ENCODE data around the gene SLC1A1. TPM values are rescaled to one million over a fixed set of nuclear protein-coding genes. Genes with fewer than 3 reads are reported as not detected.

SLC1A1 gene
- total and polyA plus RNA-seq, 3 experiments from 2014 or later, result 0.09 TPM; not detected in 2

DNA sequence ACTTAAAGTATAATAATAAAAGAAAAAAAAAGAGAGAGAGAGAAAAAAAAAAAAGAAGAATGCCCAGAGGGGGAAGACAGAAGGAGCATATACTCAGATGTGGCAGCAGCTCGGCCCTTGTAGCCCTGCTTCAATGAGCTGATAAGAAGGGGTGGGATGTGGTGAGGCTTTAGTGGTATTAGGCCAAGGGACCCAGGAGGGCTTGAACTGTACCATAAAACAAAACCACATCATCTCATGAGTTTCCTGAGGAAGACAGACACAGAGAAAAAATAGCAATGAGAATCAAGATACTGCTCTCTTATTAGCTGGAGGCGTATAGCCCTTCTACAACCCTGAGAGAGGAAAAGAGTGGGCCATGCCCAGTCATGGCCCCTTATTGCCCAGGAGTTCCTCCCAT lies 72.8 kb downstream of the SLC1A1 start:
- POLR2A ChIA-PET, result no interaction called here
- DNase-seq, result peak in 1 of 5 donors; percentile 19
- Mint-ChIP-seq H3K9me3 (peaks cover 0 to 2% (median 0%) of the 10 kb centered on the region in 5 donors), H3K4me1 (peaks cover 15 to 18% (median 18%) of the 10 kb centered on the region in 3 donors), H3K4me3 (peak overlapping the region in 3 of 7 donors; percentile 36 to 58 (median 55)), H3K36me3 (peaks cover 0 to 4% (median 3%) of the 10 kb centered on the region in 3 donors), H3K27ac (peak overlapping the region in 6 of 8 donors; percentile 13 to 79 (median 69)), H3K27me3 (peaks cover 1 to 2% of the 10 kb centered on the region in 2 donors)
- CTCF ChIA-PET, result no interaction called here
- H3K27me3 ChIP-seq (ENCODE audit: insufficient read depth, low read length, poor library complexity, severe bottlenecking), result no peaks in the 10 kb centered on the region
- no peaks in the 10 kb centered on the region for H3K36me3 ChIP-seq (ENCODE audit: insufficient read depth, low read length)
- no peak overlapping the region for H3K4me3 ChIP-seq (ENCODE audit: low read length)
- no peaks in the 10 kb centered on the region for H3K9me3 ChIP-seq (ENCODE audit: low read length)
- peaks cover 9% of the 10 kb centered on the region for H3K4me1 ChIP-seq (ENCODE audit: insufficient read depth, low read length)
- no peak overlapping the region for H3K27ac ChIP-seq (ENCODE audit: low read depth, low read length)

DNA sequence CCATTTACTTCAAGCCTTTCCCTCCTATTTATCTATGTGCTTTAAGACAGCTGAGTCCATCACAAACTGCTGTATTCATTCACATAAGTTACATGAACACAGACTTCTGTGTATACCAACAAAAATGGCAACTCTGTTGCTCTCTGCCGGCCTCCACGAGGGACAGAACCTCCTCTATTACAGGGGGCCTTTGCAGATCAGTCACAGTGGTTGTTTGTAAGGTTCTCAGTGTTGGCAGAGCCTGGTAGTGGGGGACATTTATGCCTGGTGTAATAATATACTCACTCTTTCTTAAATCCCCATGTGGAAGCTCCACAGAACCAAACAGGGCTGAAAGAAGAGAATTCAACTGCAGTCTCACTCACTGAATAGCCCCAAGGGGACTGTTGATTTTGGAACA lies 76.5 kb downstream of the SLC1A1 start:
- peaks cover 11% of the 10 kb centered on the region for H3K4me1 ChIP-seq (ENCODE audit: insufficient read depth, low read length)
- no peak overlapping the region for H3K4me3 ChIP-seq (ENCODE audit: low read length)
- Mint-ChIP-seq H3K4me3 (no peak overlapping the region), H3K36me3 (peaks cover 0 to 4% (median 3%) of the 10 kb centered on the region in 3 donors), H3K4me1 (peaks cover 18 to 21% (median 20%) of the 10 kb centered on the region in 3 donors), H3K27me3 (no peaks in the 10 kb centered on the region), H3K27ac (peak overlapping the region in 1 of 8 donors; percentile 35), H3K9me3 (peaks cover 0 to 2% (median 0%) of the 10 kb centered on the region in 5 donors)
- no peaks in the 10 kb centered on the region for H3K27me3 ChIP-seq (ENCODE audit: insufficient read depth, low read length, poor library complexity, severe bottlenecking)
- CTCF ChIA-PET, result no interaction called here
- no peak for DNase-seq
- no peaks in the 10 kb centered on the region for H3K36me3 ChIP-seq (ENCODE audit: insufficient read depth, low read length)
- POLR2A ChIA-PET, result no interaction called here
- H3K9me3 ChIP-seq (ENCODE audit: low read length), result no peaks in the 10 kb centered on the region
- no peak overlapping the region for H3K27ac ChIP-seq (ENCODE audit: low read depth, low read length)

GRCh38 chr9:4567601-4568000 lies 77.3 kb downstream of the SLC1A1 start:
- Mint-ChIP-seq H3K4me3 (no peak overlapping the region), H3K27ac (no peak overlapping the region), H3K9me3 (peaks cover 0 to 2% (median 0%) of the 10 kb centered on the region in 5 donors), H3K36me3 (peaks cover 0 to 4% (median 3%) of the 10 kb centered on the region in 3 donors), H3K4me1 (peaks cover 26 to 29% (median 28%) of the 10 kb centered on the region in 3 donors), H3K27me3 (no peaks in the 10 kb centered on the region)
- CTCF ChIA-PET, result no interaction called here
- H3K4me1 ChIP-seq (ENCODE audit: insufficient read depth, low read length), result peaks cover 18% of the 10 kb centered on the region
- no peaks in the 10 kb centered on the region for H3K9me3 ChIP-seq (ENCODE audit: low read length)
- H3K27ac ChIP-seq (ENCODE audit: low read depth, low read length), result no peak overlapping the region
- no peaks in the 10 kb centered on the region for H3K27me3 ChIP-seq (ENCODE audit: insufficient read depth, low read length, poor library complexity, severe bottlenecking)
- H3K36me3 ChIP-seq (ENCODE audit: insufficient read depth, low read length), result no peaks in the 10 kb centered on the region
- POLR2A ChIA-PET, result no interaction called here
- no peak overlapping the region for H3K4me3 ChIP-seq (ENCODE audit: low read length)
- no peak for DNase-seq

DNA sequence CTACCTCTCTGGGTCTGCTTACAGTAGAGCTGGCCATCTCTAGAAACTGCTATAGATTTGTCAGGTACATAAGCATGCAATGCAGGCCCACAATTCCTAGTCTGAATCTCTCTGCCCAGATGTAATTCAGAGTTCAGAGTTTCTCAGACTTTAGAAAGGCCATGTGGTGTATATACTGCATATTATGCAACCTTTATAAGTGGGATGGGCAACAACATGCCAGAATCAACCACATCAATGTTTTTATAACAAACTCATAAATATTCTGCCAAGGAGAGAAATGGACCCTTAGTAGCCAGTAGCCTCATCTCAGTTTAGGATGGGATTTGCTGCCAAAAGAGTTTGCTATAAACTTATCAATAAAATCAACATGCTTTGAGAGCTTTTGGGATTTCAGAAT lies 78.8 kb downstream of the SLC1A1 start:
- peaks cover 26 to 30% (median 28%) of the 10 kb centered on the region in 3 donors for H3K4me1 Mint-ChIP-seq
- no peak overlapping the region for H3K27ac Mint-ChIP-seq
- H3K4me3 ChIP-seq (ENCODE audit: low read length), result no peak overlapping the region
- H3K27me3 ChIP-seq (ENCODE audit: insufficient read depth, low read length, poor library complexity, severe bottlenecking), result no peaks in the 10 kb centered on the region
- peaks cover 9% of the 10 kb centered on the region for H3K4me1 ChIP-seq (ENCODE audit: insufficient read depth, low read length)
- H3K27ac ChIP-seq (ENCODE audit: low read depth, low read length), result no peak overlapping the region
- H3K9me3 Mint-ChIP-seq, result peaks cover 0 to 2% (median 0%) of the 10 kb centered on the region in 5 donors
- CTCF ChIA-PET, result no interaction called here
- no peaks in the 10 kb centered on the region for H3K27me3 Mint-ChIP-seq
- peaks cover 0 to 4% (median 3%) of the 10 kb centered on the region in 3 donors for H3K36me3 Mint-ChIP-seq
- DNase-seq, result no peak
- no peak overlapping the region for H3K4me3 Mint-ChIP-seq
- no peaks in the 10 kb centered on the region for H3K9me3 ChIP-seq (ENCODE audit: low read length)
- no peaks in the 10 kb centered on the region for H3K36me3 ChIP-seq (ENCODE audit: insufficient read depth, low read length)
- POLR2A ChIA-PET, result no interaction called here

- H3K4me3 Mint-ChIP-seq, result peak overlapping the region in 6 of 7 donors; percentile 8 to 59 (median 48)
Measured at GRCh38 chr9:4572184-4572826, 82.0 kb downstream of the SLC1A1 start.

DNA sequence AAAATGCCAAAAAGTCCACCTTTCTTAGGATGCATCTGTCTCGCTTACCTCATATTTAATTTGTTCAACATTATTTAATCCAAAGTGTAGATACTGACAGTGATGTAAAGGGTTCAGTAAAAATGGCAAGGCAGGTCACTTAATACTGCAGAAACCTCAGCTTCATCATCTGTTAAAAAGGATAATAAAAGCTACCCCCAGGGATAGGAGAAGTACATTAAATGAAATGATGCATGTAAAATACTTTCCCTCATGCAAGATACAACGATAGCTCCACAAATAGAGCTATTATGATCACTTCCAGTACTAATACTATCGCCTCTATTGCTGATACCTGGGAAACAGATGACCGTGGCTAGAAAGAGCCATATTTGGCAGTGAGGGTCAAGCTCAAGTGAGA lies 82.9 kb downstream of the SLC1A1 start:
- POLR2A ChIA-PET, result no interaction called here

More at GRCh38 chr9:4572184-4572826, 82.0 kb downstream of the SLC1A1 start:
- peaks cover 9% of the 10 kb centered on the region for H3K4me1 ChIP-seq (ENCODE audit: insufficient read depth, low read length)
- ChIA-PET POLR2A (no interaction called here), CTCF (interaction anchor here (1.0 to 1.8 kb wide), 4 partner anchors 11 to 67 kb away, joined by 3 to 6 read pairs (median 4); no protein-coding TSS in a partner anchor)
- Mint-ChIP-seq H3K27ac (peak overlapping the region; percentile 7 to 86 (median 72)), H3K9me3 (no peaks in the 10 kb centered on the region), H3K27me3 (peaks cover 0 to 2% of the 10 kb centered on the region in 2 donors), H3K36me3 (no peaks in the 10 kb centered on the region), H3K4me1 (peaks cover 29 to 32% (median 31%) of the 10 kb centered on the region in 3 donors)
- H3K27ac ChIP-seq (ENCODE audit: low read depth, low read length), result no peak overlapping the region
- no peaks in the 10 kb centered on the region for H3K36me3 ChIP-seq (ENCODE audit: insufficient read depth, low read length)
- H3K4me3 ChIP-seq (ENCODE audit: low read length), result no peak overlapping the region
- no peaks in the 10 kb centered on the region for H3K9me3 ChIP-seq (ENCODE audit: low read length)
- DNase-seq, result peak in 1 of 5 donors; percentile 17
- no peaks in the 10 kb centered on the region for H3K27me3 ChIP-seq (ENCODE audit: insufficient read depth, low read length, poor library complexity, severe bottlenecking)

DNA sequence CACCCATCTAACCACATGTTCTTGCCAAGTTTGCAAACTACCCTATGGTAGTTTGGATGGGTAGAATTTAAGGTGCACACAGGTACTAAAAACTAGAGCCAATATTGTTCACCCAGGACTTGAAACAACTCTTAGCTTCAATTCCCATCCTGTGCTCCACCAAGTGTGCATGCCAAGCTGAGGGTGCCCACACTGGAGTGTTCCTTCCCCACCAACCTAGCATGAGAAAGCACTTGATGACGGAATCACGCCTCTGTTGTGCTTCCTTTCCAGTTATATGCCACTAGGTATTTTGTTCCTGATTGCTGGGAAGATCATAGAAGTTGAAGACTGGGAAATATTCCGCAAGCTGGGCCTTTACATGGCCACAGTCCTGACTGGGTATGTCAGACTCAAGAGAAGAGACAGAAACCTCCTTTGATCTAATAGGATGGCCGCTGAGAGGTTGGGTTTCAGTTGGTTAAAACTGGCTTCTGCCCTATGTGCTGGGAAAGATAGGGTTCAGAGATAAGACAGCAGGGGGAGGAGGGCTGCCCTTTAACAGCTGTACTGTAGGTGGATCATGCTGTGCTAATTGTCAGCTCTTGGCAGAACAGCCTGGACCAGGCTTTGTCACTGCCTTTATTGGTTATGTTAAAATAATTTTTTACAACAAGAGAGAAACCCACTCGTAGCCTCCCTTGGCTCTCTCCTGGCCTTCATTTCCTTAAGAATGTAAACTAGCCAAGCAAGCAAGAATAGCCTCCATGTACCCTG lies 83.5 kb downstream of the SLC1A1 start:
- Histone ChIP-seq H3K27ac (ENCODE audit: low read depth, low read length) (no peak overlapping the region), H3K27me3 (ENCODE audit: insufficient read depth, low read length, poor library complexity, severe bottlenecking) (no peaks in the 10 kb centered on the region), H3K4me1 (ENCODE audit: insufficient read depth, low read length) (peaks cover 9% of the 10 kb centered on the region), H3K36me3 (ENCODE audit: insufficient read depth, low read length) (no peaks in the 10 kb centered on the region), H3K9me3 (ENCODE audit: low read length) (no peaks in the 10 kb centered on the region), H3K4me3 (ENCODE audit: low read length) (no peak overlapping the region)
- ChIA-PET POLR2A (no interaction called here), CTCF (interaction anchor here (0.6 to 1.8 kb wide), 2 partner anchors 22 to 66 kb away, joined by 3 to 4 read pairs; no protein-coding TSS in a partner anchor)
- Mint-ChIP-seq H3K27me3 (peaks cover 0 to 7% of the 10 kb centered on the region in 2 donors), H3K27ac (peak overlapping the region in 2 of 8 donors; percentile 11 to 44), H3K9me3 (no peaks in the 10 kb centered on the region), H3K4me1 (peaks cover 29 to 32% (median 31%) of the 10 kb centered on the region in 3 donors), H3K36me3 (peaks cover 0 to 3% (median 0%) of the 10 kb centered on the region in 3 donors), H3K4me3 (no peak overlapping the region)
- no peak for DNase-seq

More for the DNA sequence above, 82.9 kb downstream of the SLC1A1 start:
- H3K9me3 ChIP-seq (ENCODE audit: low read length), result no peaks in the 10 kb centered on the region
- Mint-ChIP-seq H3K36me3 (peaks cover 0 to 3% (median 0%) of the 10 kb centered on the region in 3 donors), H3K27me3 (peaks cover 0 to 6% of the 10 kb centered on the region in 2 donors), H3K4me3 (no peak overlapping the region), H3K27ac (peak overlapping the region in 5 of 8 donors; percentile 15 to 81 (median 49)), H3K4me1 (peaks cover 29 to 32% (median 31%) of the 10 kb centered on the region in 3 donors), H3K9me3 (no peaks in the 10 kb centered on the region)
- no peak for DNase-seq
- peaks cover 9% of the 10 kb centered on the region for H3K4me1 ChIP-seq (ENCODE audit: insufficient read depth, low read length)
- CTCF ChIA-PET, result interaction anchor here (1.0 to 1.8 kb wide), 5 partner anchors 10 to 67 kb away, joined by 3 to 6 read pairs (median 4); no protein-coding TSS in a partner anchor
- no peaks in the 10 kb centered on the region for H3K27me3 ChIP-seq (ENCODE audit: insufficient read depth, low read length, poor library complexity, severe bottlenecking)
- no peak overlapping the region for H3K4me3 ChIP-seq (ENCODE audit: low read length)
- H3K27ac ChIP-seq (ENCODE audit: low read depth, low read length), result no peak overlapping the region
- H3K36me3 ChIP-seq (ENCODE audit: insufficient read depth, low read length), result no peaks in the 10 kb centered on the region
